Stimulated activated CD4-positive, alpha-beta T cell treated with anti-CD3 and anti-CD28 coated beads, Interleukin-12 subunit alpha, Interleukin-12 subunit beta, amount 100 ng/mL, for 48 hours (primary cell): ENCODE measurements around the gene PDE11A.

Source experiments
- DNase-seq, 3 donors: peaks; one replicate each; pipeline ENCODE4 v3.0.0-alpha.2; 2020; ENCODE audit warnings: low read depth in 2 of 3, low spot score in 1 of 3

Gene PDE11A

DNA sequence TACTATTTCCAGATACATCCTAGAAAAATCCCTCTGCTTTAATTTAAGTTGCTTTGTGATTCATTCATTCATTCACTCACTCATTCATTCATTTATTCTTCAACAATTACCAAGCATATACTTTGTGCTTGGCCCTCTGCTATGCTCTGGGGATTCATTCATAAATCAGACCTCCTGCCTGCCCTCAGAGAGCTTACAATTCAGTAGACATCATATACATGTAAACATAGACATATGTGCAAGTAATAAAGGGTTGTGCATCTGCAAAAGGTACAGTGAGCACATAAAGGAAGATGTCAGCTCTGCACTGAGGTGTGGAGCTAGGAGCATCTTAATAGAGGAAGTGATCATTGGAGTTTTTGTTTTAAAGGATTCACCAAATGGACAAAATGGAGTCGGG lies 490.6 kb downstream of the PDE11A start:
- DNase-seq, result no peak

- no peak for DNase-seq
Measured at GRCh38 chr2:177579486-177580036, 493.0 kb downstream of the PDE11A start.

- DNase-seq, result no peak
Measured at GRCh38 chr2:177578454-177578853, 494.1 kb downstream of the PDE11A start.

- no peak for DNase-seq
Measured at GRCh38 chr2:177577075-177577474, 495.5 kb downstream of the PDE11A start.

DNA sequence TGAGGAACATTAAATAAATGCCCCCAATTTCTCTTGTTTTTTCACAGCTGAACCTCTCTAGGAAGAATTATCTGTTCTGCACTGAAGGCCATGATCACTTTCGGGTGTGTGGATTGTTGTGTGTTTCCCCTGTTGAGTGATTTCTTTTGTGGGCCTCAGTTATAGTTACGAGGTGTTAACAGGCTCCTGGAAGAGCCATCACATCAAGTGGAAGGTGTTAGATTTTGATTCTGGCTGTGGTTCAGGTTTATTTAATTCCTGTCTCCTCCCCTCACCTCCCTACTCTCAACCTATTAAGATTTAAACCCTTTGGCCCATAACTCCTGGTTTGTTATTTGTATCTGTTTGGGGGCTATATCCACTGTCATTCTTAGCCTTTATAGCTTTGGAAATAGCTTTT lies 497.2 kb downstream of the PDE11A start:
- no peak for DNase-seq

DNA sequence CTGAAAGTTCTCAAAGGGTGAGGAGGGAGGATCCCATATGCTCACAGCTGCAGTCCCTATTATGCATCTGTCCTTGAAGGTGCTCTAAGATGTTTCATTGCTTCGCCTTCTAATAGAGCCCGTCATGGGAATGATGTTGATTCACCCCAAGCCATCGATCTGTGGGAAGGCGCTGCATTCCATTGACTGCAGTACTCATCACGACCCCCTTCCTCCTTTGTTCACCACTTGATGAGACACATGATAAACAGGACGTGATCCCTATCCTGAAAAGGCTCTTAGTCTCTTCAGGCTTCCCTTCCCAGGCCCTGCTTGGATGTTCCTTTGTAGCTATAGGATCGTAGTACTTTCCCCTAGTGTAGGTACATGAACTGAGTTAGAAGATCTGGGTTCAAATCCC lies 498.2 kb downstream of the PDE11A start:
- DNase-seq, result no peak
